ENCODE measurements around the gene CKAP2L.

CKAP2L gene

DNA sequence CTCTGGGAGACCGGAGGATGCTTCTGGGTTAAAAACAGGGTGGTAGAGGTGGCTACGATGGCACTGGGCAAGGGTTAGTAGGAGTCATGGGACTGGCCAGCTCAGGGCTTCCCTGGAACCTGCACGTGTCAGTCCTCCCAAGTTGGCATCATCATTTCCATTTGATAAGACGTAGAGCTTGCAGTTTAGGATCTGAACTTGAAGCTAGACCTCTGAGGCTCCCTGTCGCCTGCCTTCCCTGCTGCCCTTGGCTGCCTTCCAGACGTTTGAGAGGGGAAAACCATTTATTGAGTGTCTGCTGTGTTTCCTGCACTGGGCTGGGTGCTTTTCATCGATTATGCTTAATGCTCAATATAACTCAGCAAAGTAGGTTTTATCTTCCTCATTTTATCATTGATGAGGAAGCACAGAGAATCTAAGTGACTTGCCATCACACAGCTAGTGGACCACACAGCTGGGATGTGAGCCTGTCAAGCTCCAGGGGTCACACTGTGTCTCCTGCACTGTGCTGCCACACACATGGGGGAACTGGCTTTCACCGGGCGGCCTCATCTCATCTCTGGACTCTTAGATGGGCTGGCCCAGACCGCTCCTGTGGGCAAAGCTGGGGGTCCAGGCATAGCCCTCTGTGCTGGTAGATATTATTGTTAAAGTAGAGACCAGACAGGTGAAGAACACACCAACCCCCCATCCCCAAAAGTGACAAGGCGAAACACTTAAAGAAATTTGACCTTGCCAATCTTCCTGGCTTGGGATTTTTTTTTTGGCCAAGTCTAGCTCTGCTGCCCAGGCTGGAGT is 35.8 kb downstream of the CKAP2L start:
- TF ChIP-seq EZH2phosphoT487 (IDR thresholded peaks at IDR 0.05; ENCODE audit: borderline replicate concordance): no peak
- TF ChIP-seq, protein P1, sequence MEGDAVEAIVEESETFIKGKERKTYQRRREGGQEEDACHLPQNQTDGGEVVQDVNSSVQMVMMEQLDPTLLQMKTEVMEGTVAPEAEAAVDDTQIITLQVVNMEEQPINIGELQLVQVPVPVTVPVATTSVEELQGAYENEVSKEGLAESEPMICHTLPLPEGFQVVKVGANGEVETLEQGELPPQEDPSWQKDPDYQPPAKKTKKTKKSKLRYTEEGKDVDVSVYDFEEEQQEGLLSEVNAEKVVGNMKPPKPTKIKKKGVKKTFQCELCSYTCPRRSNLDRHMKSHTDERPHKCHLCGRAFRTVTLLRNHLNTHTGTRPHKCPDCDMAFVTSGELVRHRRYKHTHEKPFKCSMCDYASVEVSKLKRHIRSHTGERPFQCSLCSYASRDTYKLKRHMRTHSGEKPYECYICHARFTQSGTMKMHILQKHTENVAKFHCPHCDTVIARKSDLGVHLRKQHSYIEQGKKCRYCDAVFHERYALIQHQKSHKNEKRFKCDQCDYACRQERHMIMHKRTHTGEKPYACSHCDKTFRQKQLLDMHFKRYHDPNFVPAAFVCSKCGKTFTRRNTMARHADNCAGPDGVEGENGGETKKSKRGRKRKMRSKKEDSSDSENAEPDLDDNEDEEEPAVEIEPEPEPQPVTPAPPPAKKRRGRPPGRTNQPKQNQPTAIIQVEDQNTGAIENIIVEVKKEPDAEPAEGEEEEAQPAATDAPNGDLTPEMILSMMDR (conservative IDR thresholded peaks at IDR 0.05; ENCODE audit: low read length): no peak
- Histone ChIP-seq H3K4me1 (ENCODE audit: insufficient read depth, low read length, poor library complexity, severe bottlenecking) (peaks cover 5% of the 10 kb centered on the region), H3K4me3 (ENCODE audit: low read length, poor library complexity, severe bottlenecking) (no peak overlapping the region), H3K79me2 (ENCODE audit: insufficient read depth, low read length) (no peaks in the 10 kb centered on the region), H2AFZ (ENCODE audit: low read length) (no peak overlapping the region), H3K36me3 (ENCODE audit: insufficient read depth, low read length) (no peaks in the 10 kb centered on the region), H3K9me3 (ENCODE audit: insufficient read depth, low read depth, low read length) (no peaks in the 10 kb centered on the region), H3K27me3 (ENCODE audit: insufficient read depth, low read length, poor library complexity, severe bottlenecking) (no peaks in the 10 kb centered on the region), H3K9me2 (replicated peaks; ENCODE audit: low read depth, low read length) (no peaks in the 10 kb centered on the region), H4K20me1 (ENCODE audit: insufficient read depth, low read length, poor library complexity, severe bottlenecking) (no peaks in the 10 kb centered on the region), H3K9ac (ENCODE audit: low read depth, low read length, poor library complexity, severe bottlenecking) (no peak overlapping the region), H3F3A (ENCODE audit: low read depth) (no peaks in the 10 kb centered on the region), H3K4me2 (ENCODE audit: low read depth, low read length, poor library complexity, severe bottlenecking) (no peak overlapping the region)

DNA sequence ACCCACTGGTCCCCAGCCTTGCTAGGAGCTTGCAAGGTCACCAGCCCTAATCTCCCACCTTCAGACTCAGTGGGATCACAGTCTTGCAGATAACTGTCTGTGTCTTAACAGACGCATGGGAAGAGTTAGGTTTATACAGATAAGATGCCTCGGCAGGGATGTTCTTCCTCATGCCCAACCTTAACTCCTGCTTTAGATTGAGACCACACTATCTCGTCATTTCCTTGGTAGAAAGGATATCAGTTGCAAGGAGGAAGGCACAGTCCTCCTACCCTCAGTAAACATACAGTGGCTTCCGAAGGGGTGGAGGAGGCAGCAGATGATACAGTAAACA is 36.4 kb downstream of the CKAP2L start:
- TF ChIP-seq EZH2phosphoT487 (IDR thresholded peaks at IDR 0.05; ENCODE audit: borderline replicate concordance): no peak
- TF ChIP-seq, protein P1 (conservative IDR thresholded peaks at IDR 0.05; ENCODE audit: low read length): no peak
- Histone ChIP-seq H3K9ac (ENCODE audit: low read depth, low read length, poor library complexity, severe bottlenecking) (no peak overlapping the region), H3K4me2 (ENCODE audit: low read depth, low read length, poor library complexity, severe bottlenecking) (no peak overlapping the region), H3K27me3 (ENCODE audit: insufficient read depth, low read length, poor library complexity, severe bottlenecking) (no peaks in the 10 kb centered on the region), H3K4me3 (ENCODE audit: low read length, poor library complexity, severe bottlenecking) (no peak overlapping the region), H2AFZ (ENCODE audit: low read length) (no peak overlapping the region), H3K9me3 (ENCODE audit: insufficient read depth, low read depth, low read length) (no peaks in the 10 kb centered on the region), H3K4me1 (ENCODE audit: insufficient read depth, low read length, poor library complexity, severe bottlenecking) (peaks cover 5% of the 10 kb centered on the region), H3F3A (ENCODE audit: low read depth) (no peaks in the 10 kb centered on the region), H4K20me1 (ENCODE audit: insufficient read depth, low read length, poor library complexity, severe bottlenecking) (no peaks in the 10 kb centered on the region), H3K9me2 (replicated peaks; ENCODE audit: low read depth, low read length) (no peaks in the 10 kb centered on the region), H3K36me3 (ENCODE audit: insufficient read depth, low read length) (no peaks in the 10 kb centered on the region), H3K79me2 (ENCODE audit: insufficient read depth, low read length) (no peaks in the 10 kb centered on the region)

DNA sequence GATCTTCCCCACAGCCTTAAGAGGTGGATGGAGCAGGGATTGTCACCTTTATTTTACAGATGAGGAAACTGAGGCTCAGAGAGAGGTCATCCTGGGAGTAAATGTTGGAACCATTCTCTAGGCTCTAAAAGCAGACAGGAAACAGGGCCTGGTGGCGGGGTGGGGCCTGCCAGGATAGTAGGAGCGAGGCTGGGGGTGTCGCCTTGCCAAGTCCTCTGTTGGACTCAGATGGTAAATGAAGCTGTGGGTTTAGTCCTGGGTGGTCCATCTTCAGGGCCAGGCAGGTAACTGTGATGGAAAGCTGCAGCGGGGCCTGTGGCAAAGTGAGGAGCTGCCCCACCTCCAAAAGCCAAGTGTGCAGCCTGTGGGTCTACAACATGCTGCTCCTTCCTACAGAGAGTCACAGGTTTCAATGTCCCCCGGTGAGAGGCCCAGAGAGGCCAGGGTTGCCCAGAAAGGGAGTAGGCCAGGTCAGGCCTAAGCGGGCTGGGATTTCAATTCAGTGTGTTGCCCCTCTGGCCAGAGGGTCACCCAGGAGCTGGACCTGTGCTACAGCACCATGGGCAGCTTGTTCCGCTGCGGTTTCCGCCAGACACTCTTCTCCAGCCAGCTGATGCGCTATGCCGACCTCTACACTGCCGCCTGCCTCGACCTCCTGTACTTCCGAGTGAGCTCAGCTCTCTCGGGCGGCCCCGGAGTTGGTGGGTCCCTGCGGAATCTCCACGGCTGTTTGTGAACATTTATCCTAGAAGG is 37.0 kb downstream of the CKAP2L start:
- Histone ChIP-seq H3K4me3 (ENCODE audit: low read length, poor library complexity, severe bottlenecking) (no peak overlapping the region), H3K4me2 (ENCODE audit: low read depth, low read length, poor library complexity, severe bottlenecking) (no peak overlapping the region), H2AFZ (ENCODE audit: low read length) (no peak overlapping the region), H3K9ac (ENCODE audit: low read depth, low read length, poor library complexity, severe bottlenecking) (no peak overlapping the region), H3K4me1 (ENCODE audit: insufficient read depth, low read length, poor library complexity, severe bottlenecking) (peaks cover 5% of the 10 kb centered on the region), H3K9me3 (ENCODE audit: insufficient read depth, low read depth, low read length) (no peaks in the 10 kb centered on the region), H4K20me1 (ENCODE audit: insufficient read depth, low read length, poor library complexity, severe bottlenecking) (no peaks in the 10 kb centered on the region), H3K9me2 (replicated peaks; ENCODE audit: low read depth, low read length) (no peaks in the 10 kb centered on the region), H3K79me2 (ENCODE audit: insufficient read depth, low read length) (no peaks in the 10 kb centered on the region), H3K36me3 (ENCODE audit: insufficient read depth, low read length) (no peaks in the 10 kb centered on the region), H3K27me3 (ENCODE audit: insufficient read depth, low read length, poor library complexity, severe bottlenecking) (no peaks in the 10 kb centered on the region), H3F3A (ENCODE audit: low read depth) (no peaks in the 10 kb centered on the region)
- TF ChIP-seq, protein P1 (conservative IDR thresholded peaks at IDR 0.05; ENCODE audit: low read length): no peak
- no peak for TF ChIP-seq EZH2phosphoT487 (IDR thresholded peaks at IDR 0.05; ENCODE audit: borderline replicate concordance)

Measured in Loucy (cell line).